Activated T-cell treated with anti-CD3 and anti-CD28 coated beads, Interleukin-2, amount 50 U/mL, for 24 hours (primary cell): ENCODE data around the gene MANSC4.
"Not testable (repeated sequence)": the region's sequence is repeated elsewhere in the genome, so short reads cannot be mapped to it uniquely, and the experiment has no call there.

Experiments used
- DNase-seq: peaks from one replicate; pipeline ENCODE4 v3.0.0-alpha.2; 2020
- H3K27ac Mint-ChIP-seq: 2 replicates; pipeline ENCODE4 v1.8.0; 2020; ENCODE audit warnings: mild to moderate bottlenecking, mixed read lengths
- H3K27me3 Mint-ChIP-seq: 2 replicates; pipeline ENCODE4 v1.8.0; 2020; ENCODE audit warnings: mixed read lengths
- H3K36me3 Mint-ChIP-seq: 2 replicates; pipeline ENCODE4 v1.8.0; 2020; ENCODE audit warnings: low read depth, mixed read lengths
- H3K4me1 Mint-ChIP-seq: 2 replicates; pipeline ENCODE4 v1.8.0; 2020; ENCODE audit warnings: low read depth, mixed read lengths
- H3K4me3 Mint-ChIP-seq: 2 replicates; pipeline ENCODE4 v1.8.0; 2020; ENCODE audit warnings: mild to moderate bottlenecking, moderate library complexity, mixed read lengths
- H3K9me3 Mint-ChIP-seq: 2 replicates; pipeline ENCODE4 v1.8.0; 2020; ENCODE audit warnings: mixed read lengths

The MANSC4 gene

DNA sequence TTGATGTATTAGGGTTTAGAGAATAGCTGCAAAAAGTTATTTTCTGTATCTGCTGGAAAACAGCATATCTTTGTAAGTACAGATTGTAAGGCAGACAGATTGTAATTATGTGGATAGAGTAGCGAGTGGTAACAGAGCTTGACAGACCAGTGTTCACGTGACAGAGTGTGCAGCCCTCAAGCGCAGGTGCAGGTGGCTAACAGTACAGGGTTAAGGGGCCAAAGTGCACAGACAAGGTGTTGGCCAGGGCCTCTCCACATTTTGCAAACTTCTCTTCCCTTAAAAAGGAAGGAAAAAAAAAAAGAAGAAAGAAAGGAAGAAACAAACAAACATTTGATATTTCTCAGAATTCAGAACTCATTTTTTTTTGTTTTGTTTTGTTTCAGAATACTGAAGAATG is 25.2 kb downstream of the MANSC4 start:
- Mint-ChIP-seq H3K9me3 (no peaks in the 10 kb centered on the region), H3K4me3 (no peak overlapping the region), H3K4me1 (no peaks in the 10 kb centered on the region), H3K27ac (no peak overlapping the region), H3K36me3 (peaks cover 60% of the 10 kb centered on the region), H3K27me3 (no peaks in the 10 kb centered on the region)
- no peak for DNase-seq

DNA sequence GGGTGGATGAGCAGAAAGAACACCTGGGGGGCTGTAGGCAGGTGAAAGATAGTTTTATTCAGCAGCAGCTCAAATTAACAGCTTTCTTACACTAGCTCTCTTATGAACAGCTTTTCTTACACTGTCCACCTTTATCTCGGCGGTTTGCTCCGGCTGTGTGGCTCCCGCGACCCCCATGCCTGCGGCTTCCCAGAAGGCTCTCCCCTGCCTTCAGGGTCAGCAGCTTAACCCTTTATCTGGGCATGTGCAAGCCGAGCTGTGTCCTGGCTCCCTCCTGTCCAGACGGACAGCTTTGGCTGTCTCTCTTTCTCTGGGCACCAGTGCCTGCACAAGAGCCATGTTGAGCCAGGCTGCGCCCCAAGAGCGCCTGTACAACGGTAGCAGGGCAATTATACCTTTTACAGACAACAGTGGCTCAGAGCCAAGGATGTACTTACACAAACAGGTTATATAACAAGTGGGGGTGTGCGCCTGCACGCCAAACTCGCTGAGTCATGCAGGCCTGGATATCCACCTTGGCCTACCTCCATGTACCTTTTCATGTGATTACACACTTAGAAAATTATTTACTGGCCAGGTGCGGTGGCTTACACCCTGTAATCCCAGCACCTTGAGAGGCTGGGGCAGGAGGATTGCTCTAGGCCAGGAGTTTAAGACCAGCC is 28.5 kb downstream of the MANSC4 start:
- Mint-ChIP-seq H3K9me3 (no peaks in the 10 kb centered on the region), H3K27me3 (no peaks in the 10 kb centered on the region), H3K4me3 (no peak overlapping the region), H3K27ac (peak overlapping the region; percentile 44), H3K4me1 (peaks cover 2% of the 10 kb centered on the region), H3K36me3 (peaks cover 75% of the 10 kb centered on the region)
- DNase-seq: no peak

DNA sequence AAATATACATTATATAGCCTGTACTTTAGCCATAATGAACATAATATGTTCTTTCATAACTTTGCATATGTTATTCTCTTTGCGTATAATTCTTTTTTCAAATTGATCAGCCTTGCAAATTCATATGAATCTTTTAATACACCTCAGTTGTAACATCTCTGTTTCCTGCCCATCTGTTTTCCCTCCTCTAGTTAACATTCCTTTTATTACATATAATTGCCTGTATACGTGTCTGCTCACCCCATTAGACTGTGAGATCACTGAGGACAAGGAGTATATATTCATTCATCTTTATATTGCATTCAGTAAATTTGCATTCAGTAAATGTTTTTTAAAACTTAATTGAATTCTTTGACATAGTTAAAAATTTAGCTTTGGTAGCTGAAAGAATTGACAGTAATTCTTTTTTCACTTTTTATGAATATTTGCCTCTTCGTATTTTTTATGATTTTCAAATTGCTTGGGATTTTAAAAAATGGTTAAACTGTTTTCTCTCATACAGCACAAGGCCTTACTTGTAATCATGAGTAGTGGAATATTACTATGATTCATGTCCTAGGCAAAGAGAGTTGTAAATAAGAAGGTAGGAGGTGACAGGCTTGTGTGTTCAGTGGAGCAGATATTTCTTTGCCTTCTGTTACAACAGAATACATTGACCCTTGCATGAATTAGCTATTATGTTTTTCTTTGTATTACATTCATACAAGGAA is 32.8 kb downstream of the MANSC4 start:
- no peaks in the 10 kb centered on the region for H3K9me3 Mint-ChIP-seq
- H3K4me1 Mint-ChIP-seq: peaks cover 2% of the 10 kb centered on the region
- H3K4me3 Mint-ChIP-seq: no peak overlapping the region
- DNase-seq: no peak
- H3K27ac Mint-ChIP-seq: no peak overlapping the region
- H3K36me3 Mint-ChIP-seq: peaks cover 84% of the 10 kb centered on the region
- no peaks in the 10 kb centered on the region for H3K27me3 Mint-ChIP-seq

DNA sequence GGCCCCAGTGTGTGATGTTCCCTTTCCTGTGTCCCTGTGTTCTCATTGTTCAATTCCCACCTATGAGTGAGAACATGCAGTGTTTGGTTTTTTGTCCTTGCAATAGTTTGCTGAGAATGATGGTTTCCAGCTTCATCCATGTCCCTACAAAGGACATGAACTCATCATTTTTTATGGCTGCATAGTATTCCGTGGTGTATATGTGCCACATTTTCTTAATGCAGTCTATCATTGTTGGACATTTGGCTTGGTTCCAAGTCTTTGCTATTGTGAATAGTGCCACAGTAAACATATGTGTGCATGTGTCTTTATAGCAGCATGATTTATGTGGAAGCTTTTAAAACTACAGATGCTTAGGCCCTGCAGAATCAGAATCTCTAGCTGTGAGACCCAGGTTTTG is 34.3 kb downstream of the MANSC4 start:
- H3K9me3 Mint-ChIP-seq, DNase-seq, H3K4me3 Mint-ChIP-seq, H3K27me3 Mint-ChIP-seq, H3K4me1 Mint-ChIP-seq, H3K27ac Mint-ChIP-seq: not testable (repeated sequence)
- peaks cover 86% of the 10 kb centered on the region for H3K36me3 Mint-ChIP-seq

DNA sequence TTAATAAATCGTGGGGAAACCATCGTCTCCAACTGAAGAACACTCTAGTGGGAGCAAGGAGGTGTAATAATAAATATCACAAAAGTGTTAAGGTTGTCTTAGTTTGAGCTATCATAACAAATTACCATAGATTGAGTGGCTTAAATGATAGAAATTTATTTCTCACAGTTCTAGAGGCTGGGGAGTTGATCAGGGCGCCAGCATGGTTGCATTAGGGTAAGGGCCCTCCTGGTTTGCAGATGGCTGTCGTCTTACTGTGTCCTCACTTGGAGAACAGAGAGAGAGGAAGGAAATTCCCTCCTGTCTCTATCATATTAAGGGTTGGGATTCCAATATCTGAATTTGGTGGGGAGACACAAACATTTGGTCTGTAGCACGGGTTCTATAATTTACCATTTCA is 36.4 kb downstream of the MANSC4 start:
- H3K27ac Mint-ChIP-seq: no peak overlapping the region
- H3K36me3 Mint-ChIP-seq: peaks cover 88% of the 10 kb centered on the region
- H3K4me1 Mint-ChIP-seq: peaks cover 9% of the 10 kb centered on the region
- H3K27me3 Mint-ChIP-seq: no peaks in the 10 kb centered on the region
- no peak overlapping the region for H3K4me3 Mint-ChIP-seq
- no peaks in the 10 kb centered on the region for H3K9me3 Mint-ChIP-seq
- DNase-seq: no peak

DNA sequence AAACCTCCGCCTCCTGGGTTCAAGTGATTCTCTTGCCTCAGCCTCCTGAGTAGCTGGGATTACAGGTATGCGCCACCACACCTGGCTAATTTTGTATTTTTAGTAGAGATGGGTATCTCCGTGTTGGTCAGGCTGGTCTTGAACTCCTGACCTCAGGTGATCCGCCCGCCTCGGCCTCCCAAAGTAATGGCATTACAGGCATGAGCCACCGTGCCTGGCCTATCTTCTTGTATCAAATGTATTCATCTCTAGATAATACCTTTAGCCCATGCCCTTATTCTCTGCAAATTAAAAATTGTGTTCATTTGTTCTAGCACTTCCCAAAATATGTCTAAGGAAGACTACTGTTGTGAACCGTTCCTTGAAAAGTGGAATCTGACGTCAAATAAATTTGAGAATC is 45.7 kb downstream of the MANSC4 start:
- not testable (repeated sequence) for H3K27ac Mint-ChIP-seq, H3K27me3 Mint-ChIP-seq, DNase-seq, H3K9me3 Mint-ChIP-seq, H3K4me3 Mint-ChIP-seq, H3K4me1 Mint-ChIP-seq
- H3K36me3 Mint-ChIP-seq: peaks cover 82% of the 10 kb centered on the region

DNA sequence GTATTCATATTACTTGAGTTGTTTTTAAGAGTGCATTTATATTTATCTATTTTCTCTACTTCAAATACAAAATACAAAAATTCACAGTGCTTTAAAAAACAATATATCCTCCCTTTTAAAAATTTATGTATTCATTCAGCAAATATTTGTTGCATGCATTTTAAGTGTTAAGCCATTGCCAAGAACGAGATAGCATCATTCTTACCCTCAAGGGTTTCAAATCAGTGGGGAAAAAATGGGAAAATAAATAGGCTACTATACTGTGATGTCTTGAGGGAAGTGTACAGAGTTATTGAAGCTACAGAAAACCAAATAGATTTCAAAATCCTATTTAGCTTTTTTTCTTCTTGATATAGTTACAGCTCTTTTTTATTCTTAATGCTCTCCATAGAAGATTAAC is 46.2 kb downstream of the MANSC4 start:
- no peak overlapping the region for H3K27ac Mint-ChIP-seq
- no peaks in the 10 kb centered on the region for H3K4me1 Mint-ChIP-seq
- peaks cover 82% of the 10 kb centered on the region for H3K36me3 Mint-ChIP-seq
- no peak for DNase-seq
- no peaks in the 10 kb centered on the region for H3K27me3 Mint-ChIP-seq
- H3K4me3 Mint-ChIP-seq: no peak overlapping the region
- H3K9me3 Mint-ChIP-seq: no peaks in the 10 kb centered on the region

DNA sequence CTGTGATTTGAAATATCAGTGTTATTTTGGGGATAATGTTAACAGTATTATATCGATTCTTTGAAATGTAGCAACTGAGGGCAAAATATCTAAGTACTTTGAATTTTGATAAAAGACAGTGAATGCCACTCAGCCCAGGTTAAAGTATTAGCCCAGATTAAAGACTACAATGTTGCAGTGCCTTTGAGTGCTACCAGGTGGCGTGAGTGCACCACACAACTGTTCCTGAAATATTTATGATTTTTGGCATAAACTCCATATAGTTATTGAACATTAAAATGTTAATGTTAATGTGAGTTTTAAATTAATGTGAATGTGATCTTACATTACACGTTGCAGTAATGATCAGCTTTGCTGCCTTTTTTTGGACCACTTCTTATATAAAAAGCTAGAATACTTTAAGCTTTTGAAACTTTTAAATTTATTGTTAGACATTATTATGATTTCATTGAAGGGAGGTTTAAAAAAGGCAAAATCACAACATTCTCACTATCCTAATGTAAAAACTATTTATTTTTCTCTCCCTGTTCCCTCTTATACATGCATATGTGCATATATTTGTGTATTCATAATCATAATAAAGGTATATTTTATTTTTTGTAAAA is 46.9 kb downstream of the MANSC4 start:
- no peaks in the 10 kb centered on the region for H3K4me1 Mint-ChIP-seq
- H3K36me3 Mint-ChIP-seq: peaks cover 85% of the 10 kb centered on the region
- H3K27ac Mint-ChIP-seq: no peak overlapping the region
- no peaks in the 10 kb centered on the region for H3K9me3 Mint-ChIP-seq
- H3K27me3 Mint-ChIP-seq: no peaks in the 10 kb centered on the region
- peak; percentile 45 for DNase-seq
- H3K4me3 Mint-ChIP-seq: no peak overlapping the region

DNA sequence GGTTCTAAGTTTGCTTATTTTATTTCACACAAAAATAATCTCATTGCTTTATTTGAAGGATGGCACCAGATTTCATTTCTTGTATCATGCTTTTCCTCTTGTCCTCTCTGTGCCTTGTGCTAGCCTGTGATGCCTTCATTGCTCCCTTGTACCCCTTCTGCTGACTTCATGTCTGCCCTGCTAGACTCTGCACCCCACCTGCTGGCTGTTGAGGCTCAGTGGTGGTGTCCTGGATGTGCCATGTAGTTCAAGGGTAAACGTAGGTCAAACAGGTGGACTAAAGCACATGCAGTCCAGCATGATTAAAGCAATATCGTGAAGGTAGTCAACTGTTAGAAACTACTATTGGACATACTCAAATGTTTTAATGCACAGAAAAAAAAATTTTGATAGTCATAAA is 47.8 kb downstream of the MANSC4 start:
- Mint-ChIP-seq H3K4me3 (no peak overlapping the region), H3K4me1 (no peaks in the 10 kb centered on the region), H3K9me3 (no peaks in the 10 kb centered on the region), H3K27ac (no peak overlapping the region), H3K27me3 (no peaks in the 10 kb centered on the region), H3K36me3 (peaks cover 79% of the 10 kb centered on the region)
- DNase-seq: no peak

DNA sequence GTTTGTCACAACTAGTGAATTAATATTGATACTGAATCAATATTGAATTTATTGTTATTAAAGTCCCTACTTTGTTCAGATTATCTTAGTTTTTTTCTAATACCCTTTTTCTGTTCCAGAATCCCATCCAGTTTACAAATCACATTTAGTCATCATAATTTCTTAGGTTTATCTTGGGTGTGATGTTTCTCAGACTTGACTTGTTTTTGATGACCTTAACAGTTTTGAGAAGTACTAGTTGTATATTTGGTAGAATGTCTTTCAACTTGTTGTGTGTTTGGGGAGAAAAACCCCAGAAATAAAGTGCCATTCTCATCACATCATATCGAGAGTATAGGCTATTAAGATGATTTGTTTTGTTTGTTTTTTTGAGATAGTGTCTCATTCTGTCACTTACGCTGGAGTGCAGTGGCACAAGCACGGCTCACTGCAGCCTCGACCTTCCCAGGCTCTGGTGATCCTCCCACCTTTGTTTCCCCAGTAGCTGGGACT is 49.9 kb downstream of the MANSC4 start:
- Mint-ChIP-seq H3K4me1 (peaks cover 3% of the 10 kb centered on the region), H3K4me3 (no peak overlapping the region), H3K27me3 (no peaks in the 10 kb centered on the region), H3K36me3 (peaks cover 81% of the 10 kb centered on the region), H3K27ac (no peak overlapping the region), H3K9me3 (no peaks in the 10 kb centered on the region)
- DNase-seq: no peak

DNA sequence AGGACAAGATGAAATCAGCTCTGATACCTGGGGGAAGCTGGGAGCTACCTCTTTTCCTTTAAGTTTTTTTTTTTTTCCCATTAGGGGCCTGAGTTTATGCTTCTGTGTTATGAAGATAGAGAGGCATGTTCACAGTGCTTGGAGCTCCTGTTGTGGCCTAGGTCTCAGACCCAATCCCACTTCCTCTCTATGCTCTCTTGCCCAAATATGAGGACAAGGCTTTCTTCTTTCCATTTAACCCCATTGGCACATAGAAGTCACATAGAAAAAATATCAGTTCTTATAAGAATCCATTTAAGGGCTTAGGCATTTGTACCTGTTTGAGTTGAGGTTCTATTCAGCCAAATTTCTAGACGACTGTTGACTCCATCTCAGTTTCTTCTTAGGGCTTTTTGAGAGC is 56.8 kb downstream of the MANSC4 start:
- H3K27me3 Mint-ChIP-seq: no peaks in the 10 kb centered on the region
- DNase-seq: no peak
- no peaks in the 10 kb centered on the region for H3K9me3 Mint-ChIP-seq
- peaks cover 11% of the 10 kb centered on the region for H3K4me1 Mint-ChIP-seq
- peaks cover 80% of the 10 kb centered on the region for H3K36me3 Mint-ChIP-seq
- H3K27ac Mint-ChIP-seq: peak overlapping the region; percentile 59
- no peak overlapping the region for H3K4me3 Mint-ChIP-seq
